DOHH2 (cell line): ENCODE data around the gene ACHE.

Source experiments
- EZH2phosphoT487 ChIP-seq: fragments of 200-600 bp; sonication (generic); IDR thresholded peaks from 2 replicates; pipeline ENCODE4 v1.6.1; 2017; ENCODE audit warnings: borderline replicate concordance, mild to moderate bottlenecking, antibody characterized with exemption, low read length, moderate library complexity, mixed read lengths
- TF ChIP-seq, protein P1 (sequence below): fragments of 200-600 bp; sonication (generic); IDR thresholded peaks from one replicate; pipeline ENCODE4 v1.5.1; 2014; ENCODE audit warnings: antibody characterized with exemption, mild to moderate bottlenecking, low read depth, low read length; ENCODE audit not compliant: poor library complexity, severe bottlenecking

GRCh38 chr7:100891568-100892247 is 4.0 kb downstream of the ACHE start:
- TF ChIP-seq, protein P1, sequence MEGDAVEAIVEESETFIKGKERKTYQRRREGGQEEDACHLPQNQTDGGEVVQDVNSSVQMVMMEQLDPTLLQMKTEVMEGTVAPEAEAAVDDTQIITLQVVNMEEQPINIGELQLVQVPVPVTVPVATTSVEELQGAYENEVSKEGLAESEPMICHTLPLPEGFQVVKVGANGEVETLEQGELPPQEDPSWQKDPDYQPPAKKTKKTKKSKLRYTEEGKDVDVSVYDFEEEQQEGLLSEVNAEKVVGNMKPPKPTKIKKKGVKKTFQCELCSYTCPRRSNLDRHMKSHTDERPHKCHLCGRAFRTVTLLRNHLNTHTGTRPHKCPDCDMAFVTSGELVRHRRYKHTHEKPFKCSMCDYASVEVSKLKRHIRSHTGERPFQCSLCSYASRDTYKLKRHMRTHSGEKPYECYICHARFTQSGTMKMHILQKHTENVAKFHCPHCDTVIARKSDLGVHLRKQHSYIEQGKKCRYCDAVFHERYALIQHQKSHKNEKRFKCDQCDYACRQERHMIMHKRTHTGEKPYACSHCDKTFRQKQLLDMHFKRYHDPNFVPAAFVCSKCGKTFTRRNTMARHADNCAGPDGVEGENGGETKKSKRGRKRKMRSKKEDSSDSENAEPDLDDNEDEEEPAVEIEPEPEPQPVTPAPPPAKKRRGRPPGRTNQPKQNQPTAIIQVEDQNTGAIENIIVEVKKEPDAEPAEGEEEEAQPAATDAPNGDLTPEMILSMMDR = no peak
- TF ChIP-seq EZH2phosphoT487 = no peak
